DOHH2 (cell line): ENCODE results near the gene BAMBI.

Experiments
- H3F3A ChIP-seq: fragments of 200-600 bp; sonication (generic), shearing (Covaris generic); 2 replicates; pipeline ENCODE4 v1.6.0; 2016; ENCODE audit warnings: antibody characterized with exemption, mild to moderate bottlenecking; ENCODE audit not compliant: control insufficient read depth, insufficient read depth
- H3K27ac ChIP-seq: fragments of 200-600 bp; sonication (generic); 2 replicates; pipeline ENCODE4 v1.5.1; 2014; ENCODE audit warnings: low read depth, mild to moderate bottlenecking, low read length, moderate library complexity
- H3K27me3 ChIP-seq: fragments of 200-600 bp; sonication (generic); 2 replicates; pipeline ENCODE4 v1.6.1; 2014; ENCODE audit warnings: mild to moderate bottlenecking, low read length, mixed read lengths; ENCODE audit not compliant: control insufficient read depth
- H3K36me3 ChIP-seq: fragments of 200-600 bp; sonication (generic); 2 replicates; pipeline ENCODE4 v1.6.1; 2014; ENCODE audit warnings: mild to moderate bottlenecking, low read length, moderate library complexity, mixed read lengths; ENCODE audit not compliant: control insufficient read depth
- H3K4me1 ChIP-seq: fragments of 200-600 bp; sonication (generic); 2 replicates; pipeline ENCODE4 v1.6.1; 2014; ENCODE audit warnings: mild to moderate bottlenecking, low read length, mixed read lengths; ENCODE audit not compliant: control insufficient read depth
- H3K4me2 ChIP-seq: fragments of 200-600 bp; sonication (generic); 2 replicates; pipeline ENCODE4 v1.6.0; 2014; ENCODE audit warnings: mild to moderate bottlenecking, low read length, moderate library complexity
- H3K4me3 ChIP-seq: fragments of 200-600 bp; sonication (generic); 2 replicates; pipeline ENCODE4 v1.5.1; 2014; ENCODE audit warnings: mild to moderate bottlenecking, low read length, mixed read lengths
- H3K79me2 ChIP-seq: fragments of 200-600 bp; sonication (generic); 2 replicates; pipeline ENCODE4 v1.6.1; 2014; ENCODE audit warnings: mild to moderate bottlenecking, low read length, mixed read lengths; ENCODE audit not compliant: control insufficient read depth
- H3K9me2 ChIP-seq: fragments of 200-600 bp; sonication (generic); replicated peaks from 2 replicates; pipeline ENCODE4 v1.6.1; 2014; ENCODE audit warnings: mild to moderate bottlenecking, low read length, mixed read lengths; ENCODE audit not compliant: control insufficient read depth
- H3K9me3 ChIP-seq: fragments of 200-600 bp; sonication (generic); 2 replicates; pipeline ENCODE4 v1.6.1; 2014; ENCODE audit warnings: antibody characterized with exemption, low read length, mixed read lengths; ENCODE audit not compliant: control insufficient read depth, insufficient read depth
- H4K20me1 ChIP-seq: fragments of 200-600 bp; sonication (generic); 2 replicates; pipeline ENCODE4 v1.6.0; 2014; ENCODE audit warnings: low read depth, mild to moderate bottlenecking, antibody characterized with exemption, low read length, moderate library complexity; ENCODE audit not compliant: control insufficient read depth, insufficient read depth
- EZH2phosphoT487 ChIP-seq: fragments of 200-600 bp; sonication (generic); IDR thresholded peaks from 2 replicates; pipeline ENCODE4 v1.6.1; 2017; ENCODE audit warnings: borderline replicate concordance, mild to moderate bottlenecking, antibody characterized with exemption, low read length, moderate library complexity, mixed read lengths
- TF ChIP-seq, protein P1 (sequence below): fragments of 200-600 bp; sonication (generic); IDR thresholded peaks from one replicate; pipeline ENCODE4 v1.5.1; 2014; ENCODE audit warnings: antibody characterized with exemption, mild to moderate bottlenecking, low read depth, low read length; ENCODE audit not compliant: poor library complexity, severe bottlenecking

The BAMBI gene

DNA sequence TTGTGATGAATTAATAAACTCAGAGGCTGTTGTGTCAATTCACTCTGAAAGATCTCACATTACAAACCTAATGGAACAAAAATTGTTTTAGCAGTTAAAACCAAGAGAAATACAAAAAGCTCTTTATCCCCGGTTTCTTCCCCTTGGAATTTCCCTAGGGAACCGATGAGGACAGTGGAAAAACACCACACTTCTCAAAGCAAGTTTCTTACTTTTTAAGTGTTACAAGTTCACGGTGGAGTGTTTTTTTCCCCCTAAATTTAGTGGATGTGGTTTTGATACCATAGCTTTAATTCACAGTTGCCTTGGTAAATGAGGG, 10.3 kb downstream of the BAMBI start:
- H3K9me2 ChIP-seq, result no peaks in the 10 kb centered on the region
- H3K36me3 ChIP-seq, result peaks cover 5% of the 10 kb centered on the region; the same call in 1 of the 2 replicates
- no peak overlapping the region for H3K27ac ChIP-seq
- no peaks in the 10 kb centered on the region for H4K20me1 ChIP-seq
- no peak overlapping the region for H3K4me2 ChIP-seq
- TF ChIP-seq EZH2phosphoT487, result no peak
- TF ChIP-seq, protein P1, sequence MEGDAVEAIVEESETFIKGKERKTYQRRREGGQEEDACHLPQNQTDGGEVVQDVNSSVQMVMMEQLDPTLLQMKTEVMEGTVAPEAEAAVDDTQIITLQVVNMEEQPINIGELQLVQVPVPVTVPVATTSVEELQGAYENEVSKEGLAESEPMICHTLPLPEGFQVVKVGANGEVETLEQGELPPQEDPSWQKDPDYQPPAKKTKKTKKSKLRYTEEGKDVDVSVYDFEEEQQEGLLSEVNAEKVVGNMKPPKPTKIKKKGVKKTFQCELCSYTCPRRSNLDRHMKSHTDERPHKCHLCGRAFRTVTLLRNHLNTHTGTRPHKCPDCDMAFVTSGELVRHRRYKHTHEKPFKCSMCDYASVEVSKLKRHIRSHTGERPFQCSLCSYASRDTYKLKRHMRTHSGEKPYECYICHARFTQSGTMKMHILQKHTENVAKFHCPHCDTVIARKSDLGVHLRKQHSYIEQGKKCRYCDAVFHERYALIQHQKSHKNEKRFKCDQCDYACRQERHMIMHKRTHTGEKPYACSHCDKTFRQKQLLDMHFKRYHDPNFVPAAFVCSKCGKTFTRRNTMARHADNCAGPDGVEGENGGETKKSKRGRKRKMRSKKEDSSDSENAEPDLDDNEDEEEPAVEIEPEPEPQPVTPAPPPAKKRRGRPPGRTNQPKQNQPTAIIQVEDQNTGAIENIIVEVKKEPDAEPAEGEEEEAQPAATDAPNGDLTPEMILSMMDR, result no peak
- peaks cover 7% of the 10 kb centered on the region; the same call in 1 of the 2 replicates for H3K27me3 ChIP-seq
- no peaks in the 10 kb centered on the region for H3F3A ChIP-seq
- no peaks in the 10 kb centered on the region for H3K79me2 ChIP-seq
- H3K4me3 ChIP-seq, result no peak overlapping the region
- no peaks in the 10 kb centered on the region for H3K9me3 ChIP-seq
- H3K4me1 ChIP-seq, result no peaks in the 10 kb centered on the region

DNA sequence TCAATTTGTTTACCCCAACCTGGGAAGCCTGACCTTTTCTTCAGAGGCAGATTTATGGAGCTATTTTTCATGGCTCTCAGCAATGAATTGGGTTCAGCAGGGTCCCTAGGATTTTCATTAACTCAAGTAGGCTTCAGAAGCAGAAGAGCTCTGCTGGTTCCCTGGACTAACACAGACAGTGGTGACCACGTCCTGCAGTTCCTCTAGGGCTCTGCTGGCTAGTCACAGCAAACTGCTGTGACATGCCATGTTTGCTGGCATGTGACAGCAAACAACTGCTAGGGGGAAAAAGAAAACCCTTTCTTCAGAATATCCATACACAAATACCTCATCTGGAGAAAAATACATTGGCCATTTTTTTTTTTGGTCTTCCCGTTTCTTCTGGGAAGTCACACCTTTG, 13.2 kb downstream of the BAMBI start:
- H3K79me2 ChIP-seq, result no peaks in the 10 kb centered on the region
- no peaks in the 10 kb centered on the region for H3K9me2 ChIP-seq
- H3K27ac ChIP-seq, result no peak overlapping the region
- no peaks in the 10 kb centered on the region for H3K4me1 ChIP-seq
- H3K9me3 ChIP-seq, result no peaks in the 10 kb centered on the region
- no peaks in the 10 kb centered on the region for H3K36me3 ChIP-seq
- H3K4me2 ChIP-seq, result no peak overlapping the region
- H3K4me3 ChIP-seq, result no peak overlapping the region
- H4K20me1 ChIP-seq, result no peaks in the 10 kb centered on the region
- peaks cover 7% of the 10 kb centered on the region; the same call in 1 of the 2 replicates for H3K27me3 ChIP-seq
- no peaks in the 10 kb centered on the region for H3F3A ChIP-seq
- TF ChIP-seq, protein P1, result no peak
- no peak for TF ChIP-seq EZH2phosphoT487

DNA sequence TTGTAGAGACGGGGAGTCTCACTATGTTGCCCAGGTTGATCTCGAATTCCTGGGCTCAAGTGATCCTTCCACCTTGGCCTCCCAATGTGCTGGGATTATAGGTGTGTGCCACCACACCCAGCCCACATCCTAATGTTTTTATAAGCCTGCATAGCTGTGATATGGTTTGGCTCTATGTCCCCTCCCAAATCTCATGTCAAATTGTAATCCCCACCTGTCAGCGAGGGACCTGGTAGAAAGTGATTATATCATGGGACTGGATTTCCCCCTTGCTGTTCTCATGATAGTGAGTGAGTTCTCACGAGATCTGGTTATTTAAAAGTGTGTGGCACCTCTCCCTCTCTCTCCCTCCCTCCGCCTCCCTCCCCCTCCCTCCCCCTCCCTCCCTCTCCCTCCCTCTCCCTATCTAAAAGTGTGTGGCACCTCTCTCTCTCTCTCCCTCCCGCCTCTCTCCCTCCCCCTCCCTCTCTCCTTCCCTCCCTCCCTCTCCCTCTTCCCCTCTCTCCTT, 13.9 kb downstream of the BAMBI start:
- H3K4me2 ChIP-seq, result no peak overlapping the region
- no peaks in the 10 kb centered on the region for H3K79me2 ChIP-seq
- H3F3A ChIP-seq, result no peaks in the 10 kb centered on the region
- H4K20me1 ChIP-seq, result no peaks in the 10 kb centered on the region
- H3K27me3 ChIP-seq, result peaks cover 7% of the 10 kb centered on the region; the same call in 1 of the 2 replicates
- H3K4me3 ChIP-seq, result no peak overlapping the region
- no peaks in the 10 kb centered on the region for H3K4me1 ChIP-seq
- no peak overlapping the region for H3K27ac ChIP-seq
- H3K36me3 ChIP-seq, result no peaks in the 10 kb centered on the region
- H3K9me2 ChIP-seq, result no peaks in the 10 kb centered on the region
- no peak for TF ChIP-seq EZH2phosphoT487
- TF ChIP-seq, protein P1, result no peak
- H3K9me3 ChIP-seq, result no peaks in the 10 kb centered on the region
